Measurements from ENCODE around the gene LRRTM2. TPM values are rescaled to one million over a fixed set of nuclear protein-coding genes. Genes with fewer than 3 reads are reported as not detected.

The LRRTM2 gene
- total RNA-seq, 2 donors from 2014 or later = not detected

Other genes starting within 250 kb of the LRRTM2 start
- gene CTNNA1, start 121.9 kb downstream of the LRRTM2 start, total RNA-seq = 100 to 1,000 TPM; 210 to 212 TPM

Measured in prostate gland (tissue), 2 donors.